ENCODE data around the gene RBPMS2.

RBPMS2 gene

DNA sequence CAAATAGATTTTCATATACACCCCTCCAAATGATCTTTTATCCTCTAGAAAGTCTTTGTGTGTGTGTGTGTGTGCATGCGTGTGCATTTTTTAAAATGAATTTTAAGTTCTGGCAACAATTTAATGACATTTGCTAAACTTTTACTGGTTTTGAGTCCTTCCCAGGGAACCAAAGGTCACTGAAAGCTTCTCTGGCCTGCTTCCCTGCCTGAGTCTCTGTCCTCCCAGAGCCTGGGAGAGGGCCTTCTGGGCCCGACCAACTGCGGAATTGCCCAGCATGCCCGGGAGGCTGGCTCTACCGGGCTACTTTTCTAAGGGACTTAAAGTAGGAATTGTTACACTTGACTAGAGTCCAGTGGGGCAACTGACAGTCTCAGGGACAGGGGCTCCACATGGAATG is 7.4 kb upstream of the RBPMS2 start:
- DNase-seq = no peak

DNA sequence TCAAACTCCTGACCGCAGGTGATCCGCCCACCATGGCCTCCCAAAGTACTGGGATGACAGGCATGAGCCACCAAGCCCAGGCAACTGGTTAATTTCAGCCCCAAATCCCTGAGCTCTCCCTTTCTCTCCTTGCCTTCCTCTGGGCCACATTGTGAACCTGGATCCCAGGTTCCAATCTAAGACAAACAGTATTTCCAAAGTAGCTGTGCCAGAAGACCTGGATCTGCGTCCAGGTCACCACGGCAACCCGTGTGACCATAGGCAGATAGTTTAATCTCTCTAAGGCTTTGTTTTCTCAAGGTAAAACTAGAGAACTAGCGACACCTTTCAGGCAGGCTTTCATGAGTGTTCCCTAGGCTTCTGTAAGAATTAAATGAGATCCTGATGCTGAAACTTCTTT is 5.9 kb upstream of the RBPMS2 start:
- no peak for DNase-seq

GRCh38 chr15:64780600-64781156 is 5.3 kb upstream of the RBPMS2 start:
- no peak for DNase-seq

DNA sequence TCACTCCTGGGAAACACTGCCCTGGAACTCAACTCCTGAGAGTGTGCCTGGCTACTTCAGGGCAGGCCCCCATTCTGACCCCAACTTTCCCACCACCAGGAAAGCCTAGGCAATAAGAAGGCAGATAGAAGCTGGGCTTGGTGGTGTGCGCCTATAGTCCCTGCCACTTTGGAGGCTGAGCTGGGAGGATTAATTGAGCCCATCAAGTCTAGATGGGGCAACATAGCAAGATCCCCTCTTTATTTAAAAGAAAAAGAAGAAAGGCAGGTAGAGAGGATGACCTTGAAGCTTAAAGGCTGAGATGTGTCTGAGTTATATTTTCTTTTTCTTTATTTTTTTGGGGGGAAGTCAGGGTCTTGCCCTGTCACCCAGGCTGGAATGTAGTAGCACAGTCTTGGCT is 4.2 kb upstream of the RBPMS2 start:
- DNase-seq = no peak

- DNase-seq = no peak
These were observed 3.6 kb upstream of the RBPMS2 start for GRCh38 chr15:64779024-64779423.

- DNase-seq = no peak
These were observed 1.0 kb upstream of the RBPMS2 start for GRCh38 chr15:64776402-64776786.

DNA sequence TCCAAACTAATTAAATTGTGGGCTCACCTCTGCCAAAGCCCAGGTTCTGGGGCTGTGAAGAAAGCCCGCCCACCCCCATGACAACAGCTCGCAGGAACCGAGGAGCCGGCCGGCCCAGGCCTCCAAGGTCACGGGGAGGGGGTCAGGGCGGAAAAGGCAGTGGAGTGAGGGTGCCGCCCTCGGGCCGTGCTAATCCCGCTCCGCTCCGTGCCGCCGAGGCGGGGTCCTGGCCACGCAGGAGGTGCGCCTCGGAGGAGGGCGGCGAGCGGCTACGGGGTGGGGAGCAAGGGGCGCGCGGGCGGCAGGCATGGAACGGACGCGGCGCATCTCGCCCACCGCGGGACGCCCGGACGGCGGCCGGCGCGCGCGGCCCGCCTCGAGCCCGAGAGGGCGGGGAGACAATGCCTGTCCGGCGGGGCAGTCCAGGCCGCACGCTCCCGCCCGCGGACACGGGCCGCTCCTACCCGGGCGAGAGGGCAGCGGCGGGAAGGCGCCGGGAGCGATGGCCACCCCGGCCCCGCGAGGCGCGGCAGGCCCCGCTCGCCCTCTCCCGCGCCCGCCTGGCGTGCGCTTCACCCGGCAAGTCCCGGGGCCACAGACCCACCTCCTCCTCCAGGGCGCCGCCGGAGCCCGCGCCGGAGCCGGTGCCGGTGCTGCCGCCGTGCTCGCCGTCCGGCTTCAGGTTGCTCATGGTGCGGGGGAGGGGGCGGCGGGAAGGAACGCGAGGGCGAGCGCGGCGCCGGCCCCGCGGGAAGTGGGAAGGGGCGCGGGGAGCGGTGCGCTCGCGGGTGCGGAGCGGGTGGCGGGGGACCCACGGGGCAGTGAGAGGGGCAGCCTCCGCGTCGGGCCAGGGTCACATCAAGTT is 528 bp downstream of the RBPMS2 start:
- no peak for DNase-seq

DNA sequence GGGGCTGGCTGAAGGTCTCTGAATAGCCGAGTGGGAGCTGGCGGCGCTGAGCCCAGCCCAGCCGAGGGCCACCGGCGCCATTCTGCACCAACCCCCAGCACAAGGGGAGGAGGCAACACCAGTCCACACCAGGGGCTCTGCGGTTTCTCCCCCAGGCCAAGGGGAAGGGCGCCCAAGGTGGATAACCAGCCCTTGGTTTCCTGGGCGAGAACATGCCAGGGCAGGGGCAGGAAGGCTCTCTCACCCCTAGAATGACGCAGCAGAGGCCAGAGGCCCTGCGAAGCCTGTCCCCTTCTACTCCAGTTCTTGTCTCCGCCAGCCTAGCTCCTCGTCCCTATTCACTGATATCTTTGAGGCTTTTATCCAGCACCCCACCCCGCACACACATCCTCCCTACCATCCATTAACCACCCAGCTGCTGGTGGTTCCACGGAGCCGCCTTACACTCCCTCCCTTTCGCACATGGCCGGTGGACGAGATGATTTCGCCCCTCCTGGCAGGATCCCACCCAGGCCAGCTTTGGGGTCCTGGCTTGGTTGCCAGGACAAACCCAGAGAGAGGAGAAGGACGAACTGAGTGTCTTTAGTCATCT is 1.3 kb downstream of the RBPMS2 start:
- DNase-seq = no peak

DNA sequence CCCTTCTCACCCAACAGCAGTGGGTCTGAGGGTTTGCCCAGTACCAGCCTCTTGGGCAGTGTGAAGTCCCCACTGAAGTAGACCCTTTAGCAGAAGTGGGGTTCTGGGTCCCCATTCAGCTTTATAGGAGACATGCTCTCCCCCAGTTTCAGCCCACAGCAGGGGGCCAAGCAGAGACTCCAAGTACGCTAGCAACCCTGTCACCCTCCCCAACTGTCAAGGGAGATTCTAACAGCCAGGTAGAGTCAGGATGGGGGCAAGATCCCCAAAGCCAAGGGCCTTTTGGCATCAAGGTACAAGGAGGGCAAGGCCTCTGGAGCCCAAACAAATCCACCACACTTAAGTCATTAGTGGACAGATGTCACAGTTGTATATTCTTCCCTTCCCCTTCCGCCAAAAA is 1.8 kb downstream of the RBPMS2 start:
- DNase-seq = no peak

GRCh38 chr15:64772964-64773363 is 2.4 kb downstream of the RBPMS2 start:
- DNase-seq = no peak

DNA sequence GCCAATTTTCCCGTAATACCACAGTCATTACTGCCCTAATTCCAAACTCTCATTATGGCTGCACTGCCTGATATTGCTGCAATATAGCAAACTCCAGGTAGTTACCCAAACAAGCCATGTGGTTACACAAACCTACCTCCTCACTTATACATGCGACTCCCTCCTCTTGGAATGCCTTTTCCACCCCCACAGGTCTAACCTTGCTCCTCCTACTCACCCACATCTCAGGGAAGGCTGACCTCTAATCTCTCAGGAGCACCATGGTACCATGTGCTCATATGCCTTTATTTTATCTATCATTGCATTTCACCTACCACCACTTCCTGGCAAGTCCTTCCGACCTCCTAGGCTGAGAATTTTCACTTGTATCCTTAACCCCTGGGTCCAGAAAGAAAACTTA is 2.9 kb downstream of the RBPMS2 start:
- no peak for DNase-seq

GRCh38 chr15:64770626-64771025 is 4.8 kb downstream of the RBPMS2 start:
- DNase-seq = no peak

GRCh38 chr15:64767203-64767602 is 8.2 kb downstream of the RBPMS2 start:
- DNase-seq = no peak

DNA sequence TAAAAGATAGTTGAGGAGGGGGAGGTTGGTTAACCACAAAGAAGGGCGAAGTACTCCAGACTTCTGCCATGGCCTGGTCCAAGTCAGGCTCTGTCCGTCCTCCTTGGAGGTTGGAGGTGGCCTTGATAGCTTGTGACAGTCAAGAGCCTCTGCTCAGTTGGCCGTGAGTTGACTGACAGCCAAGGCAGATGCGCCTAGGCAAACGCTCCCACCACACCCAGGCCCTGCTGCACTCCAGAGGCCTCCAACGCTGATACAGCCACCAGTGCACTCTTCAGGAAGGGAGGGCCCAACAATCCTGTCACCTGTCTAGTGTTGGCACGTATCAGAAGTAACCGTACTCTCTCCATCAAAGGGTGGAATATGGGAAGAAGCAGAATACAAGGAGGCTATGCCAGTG is 9.3 kb downstream of the RBPMS2 start:
- no peak for DNase-seq

- DNase-seq = no peak
These were observed 11.5 kb downstream of the RBPMS2 start for GRCh38 chr15:64763874-64764273.

- DNase-seq = no peak
These were observed 11.9 kb downstream of the RBPMS2 start for GRCh38 chr15:64763462-64763861.

DNA sequence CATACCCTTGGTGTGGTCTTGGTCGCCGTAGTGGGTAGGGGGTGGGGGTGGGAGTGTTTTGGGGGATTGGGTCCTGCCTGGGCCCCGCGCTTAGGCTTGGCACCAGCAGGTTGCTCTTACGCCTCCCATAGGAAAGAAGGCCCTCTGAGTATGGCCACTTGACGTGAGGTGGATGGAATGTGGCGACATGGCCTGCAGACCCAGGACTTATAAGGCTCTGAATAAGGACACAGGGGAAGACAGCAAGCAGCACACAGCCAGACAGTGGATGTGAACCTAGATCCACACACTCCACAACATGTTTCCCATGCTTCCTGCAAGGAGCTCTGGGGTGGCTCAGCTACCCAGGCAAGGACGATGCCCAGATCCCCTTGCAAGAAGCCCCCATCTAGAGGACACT is 12.4 kb downstream of the RBPMS2 start:
- DNase-seq = no peak

GRCh38 chr15:64762546-64762945 is 12.8 kb downstream of the RBPMS2 start:
- DNase-seq = no peak

DNA sequence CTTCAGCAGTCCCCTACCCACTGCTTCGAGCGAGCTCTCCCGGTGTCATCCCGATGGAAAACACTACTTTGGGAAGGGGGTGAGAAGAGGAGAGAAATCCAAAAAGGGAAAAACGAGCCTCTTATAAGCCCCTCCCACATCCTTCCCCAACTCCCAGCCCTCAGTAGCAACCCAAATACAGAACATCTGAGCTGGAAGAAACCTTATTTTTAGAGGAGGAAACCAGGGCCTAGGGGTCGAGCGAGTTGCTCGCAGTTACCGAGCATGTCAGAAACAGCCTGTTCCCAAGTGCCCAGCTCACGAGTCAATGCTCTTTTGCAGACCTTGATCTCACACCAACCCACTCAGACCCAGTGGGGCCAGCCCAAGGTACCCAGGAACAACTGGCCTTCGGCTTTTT is 14.2 kb downstream of the RBPMS2 start:
- no peak for DNase-seq

DNA sequence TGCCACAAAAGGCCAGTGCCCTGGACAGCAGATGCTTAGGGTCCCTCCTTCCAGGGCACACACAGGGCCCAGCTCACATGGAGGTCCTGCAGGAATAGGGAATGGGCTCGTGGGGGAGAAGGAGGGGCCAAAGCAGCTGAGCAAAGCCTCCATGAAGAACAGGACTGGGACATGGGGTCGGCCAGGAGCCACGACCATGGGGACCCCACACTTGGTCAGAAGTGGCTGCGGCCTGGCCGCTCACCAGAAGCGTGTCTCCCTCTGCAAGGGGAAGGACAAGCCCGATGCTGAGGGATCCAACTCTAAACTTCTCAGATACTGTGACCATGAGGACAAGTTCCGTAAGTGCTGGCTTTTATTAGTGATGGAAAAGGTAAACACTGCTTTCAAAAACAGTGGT is 15.3 kb downstream of the RBPMS2 start:
- DNase-seq = no peak

GRCh38 chr15:64755427-64755940 is 19.9 kb downstream of the RBPMS2 start:
- no peak for DNase-seq

GRCh38 chr15:64754663-64755426 is 20.5 kb downstream of the RBPMS2 start:
- DNase-seq = no peak

- DNase-seq = no peak
These were observed 21.8 kb downstream of the RBPMS2 start for GRCh38 chr15:64753480-64754185.
